Muscle layer of colon (tissue), 2 donors: ENCODE data around the gene DPYSL3.

Experiments
- H3K27ac ChIP-seq: one replicate; pipeline ENCODE4 v1.7.0; 2013; ENCODE audit warnings: low read depth, mild to moderate bottlenecking, low read length, moderate library complexity
- H3K27me3 ChIP-seq, 2 donors: one replicate each; pipeline ENCODE4 v1.7.0; 2013; ENCODE audit warnings: low read length in 2 of 2, mild to moderate bottlenecking in 2 of 2; ENCODE audit not compliant: insufficient read depth in 2 of 2, control insufficient read depth in 1 of 2
- H3K36me3 ChIP-seq: one replicate; pipeline ENCODE4 v1.7.0; 2013; ENCODE audit warnings: mild to moderate bottlenecking, low read length; ENCODE audit not compliant: insufficient read depth
- H3K4me1 ChIP-seq: one replicate; pipeline ENCODE4 v1.7.0; 2013; ENCODE audit warnings: mild to moderate bottlenecking, low read length; ENCODE audit not compliant: insufficient read depth
- H3K4me3 ChIP-seq, 2 donors: one replicate each; pipeline ENCODE4 v1.7.0; 2013; ENCODE audit warnings: low read length in 2 of 2, low read depth in 1 of 2, mild to moderate bottlenecking in 1 of 2, moderate library complexity in 1 of 2
- H3K9ac ChIP-seq: one replicate; pipeline ENCODE4 v1.7.0; 2013; ENCODE audit warnings: low read length
- H3K9me3 ChIP-seq: one replicate; pipeline ENCODE4 v1.7.0; 2013; ENCODE audit warnings: mild to moderate bottlenecking, low read length
- donor health status: abdominal sarcoma.
- donor health status: Adenocarcinoma of cecum.

DPYSL3 gene

GRCh38 chr5:147411359-147412319 lies 98.2 kb downstream of the DPYSL3 start:
- H3K9me3 ChIP-seq, result no peaks in the 10 kb centered on the region
- H3K9ac ChIP-seq, result no peak overlapping the region
- H3K4me1 ChIP-seq, result peaks cover 67% of the 10 kb centered on the region
- H3K27me3 ChIP-seq, result no peaks in the 10 kb centered on the region
- peak overlapping the region; percentile 46 for H3K27ac ChIP-seq
- peaks cover 76% of the 10 kb centered on the region for H3K36me3 ChIP-seq
- no peak overlapping the region for H3K4me3 ChIP-seq

GRCh38 chr5:147410496-147411358 lies 99.1 kb downstream of the DPYSL3 start:
- Histone ChIP-seq H3K9ac (no peak overlapping the region), H3K36me3 (peaks cover 81% of the 10 kb centered on the region), H3K27ac (peak overlapping the region; percentile 46), H3K9me3 (no peaks in the 10 kb centered on the region), H3K4me3 (no peak overlapping the region), H3K4me1 (peaks cover 66% of the 10 kb centered on the region), H3K27me3 (no peaks in the 10 kb centered on the region)

- Histone ChIP-seq H3K4me1 (peaks cover 73% of the 10 kb centered on the region), H3K36me3 (peaks cover 79% of the 10 kb centered on the region), H3K9ac (no peak overlapping the region), H3K27me3 (no peaks in the 10 kb centered on the region), H3K27ac (no peak overlapping the region), H3K9me3 (no peaks in the 10 kb centered on the region), H3K4me3 (no peak overlapping the region)
Observed at GRCh38 chr5:147408980-147409379, 100.9 kb downstream of the DPYSL3 start.

- no peaks in the 10 kb centered on the region for H3K9me3 ChIP-seq
- no peak overlapping the region for H3K9ac ChIP-seq
- H3K4me3 ChIP-seq, result no peak overlapping the region
- H3K36me3 ChIP-seq, result peaks cover 77% of the 10 kb centered on the region
- peaks cover 70% of the 10 kb centered on the region for H3K4me1 ChIP-seq
- no peaks in the 10 kb centered on the region for H3K27me3 ChIP-seq
- peak overlapping the region; percentile 31 for H3K27ac ChIP-seq
Observed at GRCh38 chr5:147407094-147407681, 102.7 kb downstream of the DPYSL3 start.

- Histone ChIP-seq H3K9ac (no peak overlapping the region), H3K9me3 (no peaks in the 10 kb centered on the region), H3K36me3 (peaks cover 79% of the 10 kb centered on the region), H3K4me3 (no peak overlapping the region), H3K27me3 (no peaks in the 10 kb centered on the region), H3K4me1 (peaks cover 64% of the 10 kb centered on the region), H3K27ac (peak overlapping the region; percentile 31)
Observed at GRCh38 chr5:147406636-147407035, 103.2 kb downstream of the DPYSL3 start.

- no peaks in the 10 kb centered on the region for H3K9me3 ChIP-seq
- no peak overlapping the region for H3K9ac ChIP-seq
- peaks cover 48% of the 10 kb centered on the region for H3K4me1 ChIP-seq
- H3K27ac ChIP-seq, result peak overlapping the region; percentile 40
- peaks cover 82% of the 10 kb centered on the region for H3K36me3 ChIP-seq
- no peaks in the 10 kb centered on the region for H3K27me3 ChIP-seq
- H3K4me3 ChIP-seq, result peak overlapping the region in 1 of 2 donors; percentile 25
Observed at GRCh38 chr5:147404706-147405105, 105.2 kb downstream of the DPYSL3 start.

- H3K9me3 ChIP-seq, result no peaks in the 10 kb centered on the region
- H3K27ac ChIP-seq, result peak overlapping the region; percentile 40
- H3K4me3 ChIP-seq, result peak overlapping the region in 1 of 2 donors; percentile 32
- H3K36me3 ChIP-seq, result peaks cover 82% of the 10 kb centered on the region
- H3K9ac ChIP-seq, result peak overlapping the region; percentile 15
- H3K27me3 ChIP-seq, result no peaks in the 10 kb centered on the region
- H3K4me1 ChIP-seq, result peaks cover 48% of the 10 kb centered on the region
Observed at GRCh38 chr5:147403651-147404640, 105.9 kb downstream of the DPYSL3 start.

- H3K36me3 ChIP-seq, result peaks cover 87% of the 10 kb centered on the region
- H3K9me3 ChIP-seq, result no peaks in the 10 kb centered on the region
- H3K9ac ChIP-seq, result no peak overlapping the region
- H3K4me1 ChIP-seq, result peaks cover 32% of the 10 kb centered on the region
- no peak overlapping the region for H3K27ac ChIP-seq
- no peak overlapping the region for H3K4me3 ChIP-seq
- H3K27me3 ChIP-seq, result no peaks in the 10 kb centered on the region
Observed at GRCh38 chr5:147400881-147401280, 109.0 kb downstream of the DPYSL3 start.

- H3K36me3 ChIP-seq, result peaks cover 87% of the 10 kb centered on the region
- peaks cover 26% of the 10 kb centered on the region for H3K4me1 ChIP-seq
- H3K4me3 ChIP-seq, result no peak overlapping the region
- no peaks in the 10 kb centered on the region for H3K9me3 ChIP-seq
- no peaks in the 10 kb centered on the region for H3K27me3 ChIP-seq
- no peak overlapping the region for H3K27ac ChIP-seq
- H3K9ac ChIP-seq, result no peak overlapping the region
Observed at GRCh38 chr5:147400126-147400809, 109.6 kb downstream of the DPYSL3 start.

GRCh38 chr5:147398860-147399259 lies 111.0 kb downstream of the DPYSL3 start:
- Histone ChIP-seq H3K36me3 (peaks cover 87% of the 10 kb centered on the region), H3K4me3 (no peak overlapping the region), H3K9me3 (no peaks in the 10 kb centered on the region), H3K27ac (no peak overlapping the region), H3K27me3 (no peaks in the 10 kb centered on the region), H3K4me1 (peaks cover 12% of the 10 kb centered on the region), H3K9ac (no peak overlapping the region)
